ENCODE data around the gene AHCTF1.

DNA sequence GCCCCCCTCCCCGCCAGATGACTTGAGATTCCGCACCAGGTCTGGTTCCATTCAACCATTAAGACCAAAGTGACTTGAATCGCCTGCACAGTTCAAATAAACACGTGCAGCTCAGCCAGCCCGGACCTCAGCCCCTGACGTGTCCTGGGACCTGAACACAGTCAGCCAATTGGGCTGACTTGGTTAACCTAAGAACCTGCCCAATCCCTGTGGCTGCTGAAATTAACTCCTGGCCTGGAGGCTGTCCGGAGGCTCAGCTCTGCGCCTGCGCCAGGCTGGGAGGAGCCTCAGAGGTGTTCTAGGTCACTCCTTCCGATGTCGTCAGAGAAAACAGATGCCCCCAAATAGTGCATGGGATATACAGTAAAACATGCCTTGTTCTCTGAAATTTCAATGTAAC is 134.2 kb downstream of the AHCTF1 start:
- TF ChIP-seq POLR2A (IDR thresholded peaks at IDR 0.05) (no peak), CTCF (IDR thresholded peaks at IDR 0.05) (no peak)

Data from right lobe of liver (tissue), 4 donors.